GM19238 (cell line): Measurements from ENCODE around the gene DCTN3.

Experiments
- DNase-seq: peaks from one replicate; pipeline ENCODE4 v3.0.0; 2011; ENCODE audit warnings: low spot score; ENCODE audit not compliant: insufficient read length

The DCTN3 gene

GRCh38 chr9:34590381-34591247, 29.7 kb downstream of the DCTN3 start:
- DNase-seq: no peak

DNA sequence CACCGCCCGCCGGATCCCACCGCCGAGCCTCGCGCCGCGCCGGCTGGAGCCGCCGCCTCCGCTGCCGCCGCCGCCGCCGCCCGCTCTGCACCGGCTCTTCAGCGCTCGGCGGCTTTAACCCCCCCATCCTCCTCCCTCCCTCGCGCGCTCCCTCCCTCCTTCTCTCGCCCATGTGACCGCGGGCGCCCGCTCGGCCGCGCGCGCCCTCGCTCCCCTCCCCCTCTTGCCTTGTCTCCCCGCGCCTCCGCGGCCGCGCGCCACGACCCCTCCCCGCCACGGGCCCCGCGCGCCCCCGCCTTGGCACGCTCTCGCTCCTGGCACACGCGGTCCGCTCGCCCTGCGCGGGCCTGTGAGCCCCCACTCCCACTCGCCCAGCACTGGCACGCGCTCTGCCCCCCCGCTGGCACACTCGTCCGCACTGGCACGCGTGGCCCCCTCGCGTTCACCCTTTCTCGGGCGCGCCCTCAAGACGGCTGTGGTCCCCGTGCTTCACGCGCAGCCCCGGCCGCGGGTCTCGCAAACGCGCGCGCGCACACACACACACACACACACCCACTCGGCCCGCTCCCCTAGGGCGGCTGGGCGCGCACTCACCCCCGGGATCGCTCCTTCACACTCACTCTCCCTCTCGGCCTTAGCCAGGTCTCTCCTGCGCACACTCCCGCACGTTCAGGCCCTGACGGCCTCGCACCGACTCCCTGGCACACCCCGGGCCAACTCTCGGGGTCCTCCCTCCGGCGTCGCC, 30.5 kb downstream of the DCTN3 start, which contains the start of gene CNTFR:
Gene CNTFR (minus strand): TSS at position 89 of the 745 bp plus-strand sequence. CDS start 20,743 bp downstream, outside the sequence.
- DNase-seq: no peak

- DNase-seq: no peak
Observed at GRCh38 chr9:34588671-34589635, 31.3 kb downstream of the DCTN3 start.

DNA sequence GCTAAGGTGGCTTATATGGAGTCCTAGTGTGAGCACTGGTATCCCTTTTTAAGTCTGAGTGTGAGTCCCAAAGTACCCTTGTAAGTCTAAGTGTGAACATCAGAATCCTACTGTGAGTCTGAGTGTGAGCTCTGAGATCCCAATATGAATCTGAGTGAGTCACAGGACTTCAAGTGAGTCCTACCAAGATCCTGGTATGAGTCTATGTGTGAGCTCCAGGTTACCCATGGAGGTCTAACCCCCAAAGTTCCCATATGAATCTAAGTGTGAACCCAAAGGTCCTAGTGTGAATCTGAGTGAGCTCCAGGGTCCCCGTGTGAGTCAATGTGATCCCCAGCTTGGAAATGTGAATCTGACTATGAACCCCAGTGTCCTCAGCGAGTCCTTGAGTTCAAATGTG, 33.0 kb downstream of the DCTN3 start:
- no peak for DNase-seq

DNA sequence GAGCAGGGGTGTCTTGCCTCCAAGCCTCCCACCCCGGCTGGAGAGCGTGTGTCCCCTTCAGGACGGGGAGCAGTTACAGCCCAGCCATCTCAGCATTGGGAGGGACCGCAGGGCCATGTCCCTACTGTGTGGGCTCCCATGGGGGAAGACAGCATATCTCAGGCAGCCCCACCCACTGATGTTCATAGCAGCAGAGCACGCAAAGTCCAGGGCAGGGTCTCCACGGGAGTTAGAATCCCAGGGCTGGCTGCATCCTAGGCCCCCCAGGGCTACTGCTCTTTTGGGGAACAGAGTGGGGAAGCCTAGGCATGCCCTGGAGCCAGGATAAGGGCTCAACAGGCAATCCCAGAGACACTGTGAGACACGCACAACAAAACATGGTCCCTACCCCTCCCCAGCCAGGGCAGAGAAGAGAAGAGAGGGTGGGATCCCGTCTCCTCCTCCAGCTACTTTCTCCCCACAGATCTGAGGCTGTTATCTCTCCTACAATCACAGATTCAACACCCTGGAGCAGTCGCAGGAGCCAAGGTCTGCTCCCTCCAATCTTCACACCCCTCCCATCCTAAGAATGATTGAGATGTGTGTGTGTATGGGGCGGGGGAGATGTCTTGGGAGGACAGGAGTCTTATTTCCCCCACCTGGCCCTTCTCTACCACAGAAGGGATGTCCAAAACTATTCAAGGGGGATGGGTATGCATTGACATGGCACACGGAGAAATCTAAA, 34.2 kb downstream of the DCTN3 start:
- DNase-seq: no peak

GRCh38 chr9:34584970-34585369, 35.3 kb downstream of the DCTN3 start:
- no peak for DNase-seq

GRCh38 chr9:34582787-34583186, 37.5 kb downstream of the DCTN3 start:
- DNase-seq: no peak

GRCh38 chr9:34581318-34581717, 39.0 kb downstream of the DCTN3 start:
- no peak for DNase-seq

DNA sequence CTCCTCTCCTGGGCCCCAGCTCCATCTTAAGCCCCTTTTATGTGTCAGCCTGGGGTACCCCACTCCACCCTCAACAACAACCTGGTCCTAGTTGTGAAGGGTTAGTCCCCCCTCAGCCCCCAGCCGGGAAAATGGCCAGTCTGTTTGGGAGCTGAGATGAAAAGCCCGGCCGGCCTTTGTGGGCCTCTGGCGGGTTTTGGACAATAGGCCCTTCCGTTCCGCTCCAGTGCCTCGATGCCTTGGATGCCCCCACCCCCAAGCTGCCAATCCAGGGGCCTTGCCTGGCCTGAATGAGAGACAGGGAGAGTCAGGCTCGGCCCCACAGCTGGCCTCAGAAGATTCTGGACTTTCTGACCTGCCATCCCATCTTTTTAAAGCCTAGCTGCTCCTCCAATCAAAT, 39.9 kb downstream of the DCTN3 start:
- DNase-seq: no peak

DNA sequence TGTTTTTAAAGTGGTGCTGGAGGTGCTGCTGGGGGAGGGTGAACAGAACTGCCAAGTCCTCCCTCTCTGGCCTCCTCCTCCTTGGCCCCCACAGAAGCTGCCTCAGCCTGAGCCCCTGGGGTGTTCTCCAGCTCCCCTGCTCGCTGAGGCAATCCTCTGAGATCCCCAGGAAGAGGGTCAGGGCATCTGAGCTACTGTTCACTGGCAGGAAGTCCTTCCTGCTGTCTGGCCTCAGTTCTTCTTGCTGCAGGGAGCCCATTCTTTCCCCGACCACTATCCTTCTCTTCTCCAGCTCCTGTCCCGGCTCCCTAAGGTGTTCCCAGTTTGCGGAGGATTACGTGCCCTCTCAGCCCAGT, 40.5 kb downstream of the DCTN3 start:
- DNase-seq: no peak

- DNase-seq: no peak
Observed at GRCh38 chr9:34579104-34579807, 41.0 kb downstream of the DCTN3 start.

DNA sequence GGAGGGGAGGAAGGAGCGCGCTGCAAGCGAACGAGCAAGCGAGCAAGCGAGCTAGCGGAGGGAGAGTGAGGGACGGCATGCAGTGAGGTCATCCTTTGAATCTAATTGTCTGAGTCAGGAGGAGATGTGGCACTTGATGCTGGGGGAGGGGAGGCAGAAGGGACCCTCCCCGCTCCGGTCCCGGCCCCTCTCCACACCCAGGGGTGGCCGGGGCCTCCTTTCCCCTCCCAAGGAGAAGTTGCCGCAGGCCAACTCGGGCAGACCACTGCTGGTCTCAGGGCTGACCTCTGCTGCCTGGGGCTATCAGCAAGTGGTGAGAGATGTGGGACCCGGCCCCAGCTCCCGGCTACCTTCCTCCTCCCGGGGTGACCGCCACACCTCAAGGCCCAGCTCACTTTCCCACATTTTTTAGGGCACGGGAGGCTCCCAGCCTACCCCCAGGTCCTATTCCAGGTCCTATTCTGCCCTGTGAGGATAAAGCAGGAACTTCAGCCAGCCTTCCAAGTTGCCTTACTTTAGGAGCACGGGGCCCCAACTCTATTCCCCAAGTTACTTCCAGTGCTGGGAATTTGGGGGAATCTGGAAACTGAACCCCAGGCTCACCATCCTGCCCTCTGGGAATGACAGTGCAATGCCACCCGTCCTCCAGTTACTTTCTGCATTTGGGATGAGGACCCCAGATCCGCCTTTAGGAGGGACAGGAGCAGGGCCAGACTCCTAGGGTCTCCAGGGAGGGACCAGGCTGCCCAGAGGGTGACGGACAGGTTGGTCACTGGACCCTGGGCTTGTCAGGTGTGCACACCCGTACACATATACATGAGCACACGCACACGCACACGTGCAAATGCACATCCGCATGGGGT, 41.8 kb downstream of the DCTN3 start:
- no peak for DNase-seq

GRCh38 chr9:34577400-34578240, 42.7 kb downstream of the DCTN3 start:
- DNase-seq: no peak

DNA sequence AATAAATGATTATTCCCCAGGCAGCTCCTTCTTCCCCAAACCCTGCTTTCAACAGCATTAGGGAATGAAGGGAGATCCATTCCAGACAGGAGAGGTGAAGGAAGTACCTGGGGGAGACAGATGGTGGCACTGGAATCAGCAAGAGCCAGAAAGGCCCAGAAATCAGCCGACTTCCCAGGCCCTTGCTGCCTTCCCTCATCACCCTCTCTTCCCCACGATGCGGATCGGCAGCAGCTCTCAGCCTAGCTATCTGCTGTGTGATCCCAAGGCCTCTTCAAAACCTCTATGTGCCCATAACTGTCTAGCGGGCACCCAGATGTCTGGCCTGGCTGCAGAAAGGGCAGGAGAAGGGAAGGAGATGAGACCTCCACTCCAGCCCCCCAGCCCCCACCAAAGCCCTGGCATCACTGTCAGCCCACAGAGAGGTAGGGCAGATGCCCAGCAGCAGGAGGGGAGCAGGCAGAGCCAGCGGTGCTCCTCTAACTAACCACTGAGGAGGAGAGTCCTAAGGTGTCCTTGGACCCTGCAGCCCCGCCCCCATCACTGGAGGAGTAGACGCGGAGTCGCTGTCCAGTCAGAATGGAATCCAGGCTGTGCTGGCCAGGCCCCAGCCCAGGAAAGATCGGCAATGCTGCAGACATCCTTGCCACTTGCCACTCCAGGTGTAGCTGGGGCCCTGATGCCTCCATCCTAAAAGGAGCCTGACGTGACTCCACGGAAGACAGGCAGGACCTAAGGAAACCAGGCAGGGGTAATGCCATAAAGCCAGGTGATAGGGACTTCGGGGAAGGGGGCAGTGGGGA, 43.5 kb downstream of the DCTN3 start:
- no peak for DNase-seq

DNA sequence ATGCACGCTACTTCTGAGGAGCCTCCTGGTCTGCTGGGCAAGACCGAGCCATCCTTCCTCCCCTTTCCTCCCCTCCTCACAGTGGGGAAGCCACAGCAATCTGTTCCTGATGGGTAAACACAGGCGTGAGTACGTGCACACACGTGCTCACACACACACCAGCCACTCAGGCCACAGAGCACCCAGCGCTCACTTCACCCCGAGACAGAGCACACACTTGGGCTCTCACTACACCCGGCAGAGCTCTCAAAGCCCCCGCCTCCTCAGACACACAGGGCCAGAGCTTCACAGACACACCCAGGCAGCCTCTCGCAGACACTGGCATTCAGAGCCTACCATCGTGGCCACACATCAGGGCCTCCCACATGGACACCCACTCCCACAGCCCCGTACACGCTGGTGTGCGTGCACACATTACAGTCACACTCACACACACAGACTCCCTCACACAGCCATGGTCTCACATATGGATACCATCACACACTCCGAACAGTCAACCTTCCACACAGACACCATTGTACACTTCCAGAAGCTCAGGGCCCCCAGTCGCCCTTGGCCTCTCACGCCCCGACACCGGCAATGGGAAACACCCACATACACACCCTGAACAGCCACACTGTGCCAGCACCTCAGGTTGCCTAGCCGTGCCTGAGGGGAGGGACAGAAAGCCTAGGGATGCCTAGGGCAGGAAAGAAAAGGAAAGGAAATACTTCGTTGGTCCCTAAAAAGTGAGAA, 44.3 kb downstream of the DCTN3 start:
- DNase-seq: no peak

- no peak for DNase-seq
Observed at GRCh38 chr9:34575241-34575640, 45.1 kb downstream of the DCTN3 start.

DNA sequence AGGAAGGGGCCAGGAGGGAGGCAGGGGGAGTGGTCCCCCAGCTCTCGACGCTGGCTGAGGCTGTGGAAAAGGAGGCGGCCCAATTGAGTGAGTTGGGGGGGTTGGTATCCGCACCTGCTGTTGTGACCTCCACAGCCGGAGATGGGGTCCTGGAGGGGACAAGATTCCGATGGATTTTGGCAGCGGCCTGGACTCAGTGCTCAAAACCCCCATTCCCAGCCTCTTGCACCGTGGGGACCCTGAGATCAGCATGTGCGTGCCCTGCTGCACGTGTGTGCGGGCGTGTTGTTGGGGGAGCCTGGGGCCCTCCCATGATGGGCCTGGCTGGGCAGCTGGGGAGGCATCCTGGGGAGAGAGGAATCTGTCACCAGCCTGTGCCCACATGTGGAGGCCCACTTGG, 45.7 kb downstream of the DCTN3 start:
- DNase-seq: no peak
